ENCODE data around the gene PPP1R16B.
"Not testable (repeated sequence)": the region's sequence is repeated elsewhere in the genome, so short reads cannot be mapped to it uniquely, and the experiment has no call there.

- not testable (repeated sequence) for TF ChIP-seq CTCF (IDR thresholded peaks at IDR 0.05; ENCODE audit: poor library complexity, severe bottlenecking); TAF1 (IDR thresholded peaks at IDR 0.05; ENCODE audit: low read depth)
These were observed 154.7 kb downstream of the PPP1R16B start for GRCh38 chr20:38960187-38960687.
